Glutamatergic neuron (in vitro differentiated cells): Measurements from ENCODE around the gene WDFY4. TPM values are rescaled to one million over a fixed set of nuclear protein-coding genes. Genes with fewer than 3 reads are reported as not detected.

Source experiments
- DNase-seq: peaks from one replicate; pipeline ENCODE4 v3.0.0; 2022
- H3K27ac Mint-ChIP-seq: one replicate; pipeline ENCODE4 v1.8.0; 2020; ENCODE audit warnings: mild to moderate bottlenecking, mixed read lengths, inconsistent platforms; ENCODE audit not compliant: unreplicated experiment
- H3K27me3 Mint-ChIP-seq: one replicate; pipeline ENCODE4 v1.8.0; 2020; ENCODE audit warnings: mild to moderate bottlenecking, moderate library complexity, mixed read lengths, inconsistent platforms; ENCODE audit not compliant: unreplicated experiment
- H3K36me3 Mint-ChIP-seq: one replicate; pipeline ENCODE4 v1.8.0; 2020; ENCODE audit warnings: mild to moderate bottlenecking, mixed read lengths, inconsistent platforms; ENCODE audit not compliant: unreplicated experiment
- H3K4me1 Mint-ChIP-seq: one replicate; pipeline ENCODE4 v1.8.0; 2020; ENCODE audit warnings: mild to moderate bottlenecking, low read depth, mixed read lengths, inconsistent platforms; ENCODE audit not compliant: unreplicated experiment
- H3K4me3 Mint-ChIP-seq: one replicate; pipeline ENCODE4 v1.8.0; 2020; ENCODE audit warnings: mild to moderate bottlenecking, mixed read lengths, inconsistent platforms; ENCODE audit not compliant: unreplicated experiment
- H3K9me3 Mint-ChIP-seq: one replicate; pipeline ENCODE4 v1.8.0; 2020; ENCODE audit warnings: mild to moderate bottlenecking, moderate library complexity, mixed read lengths, inconsistent platforms; ENCODE audit not compliant: unreplicated experiment
- total RNA-seq: library from RNA; stranded (reverse); fragmentation: NEBNext Ultra II Directional; extraction: Animal tissue kit (Norgen Biotek cat#: 25700); gene quantifications from one replicate; pipeline ENCODE4 v1.2.1, GENCODE V29; 2021; ENCODE audit not compliant: unreplicated experiment
- TF ChIP-seq, protein P1 (sequence below): fragments of 200-600 bp; sonication (generic); IDR thresholded peaks from one replicate; pipeline ENCODE4 v1.5.0; 2021; ENCODE audit not compliant: partially characterized antibody, unreplicated experiment

Gene WDFY4
- total RNA-seq, 1 donor from 2014 or later = not detected

GRCh38 chr10:49015700-49016099, 331.0 kb downstream of the WDFY4 start:
- Mint-ChIP-seq H3K9me3 (peaks cover 7% of the 10 kb centered on the region), H3K27me3 (peaks cover 6% of the 10 kb centered on the region), H3K27ac (no peak overlapping the region), H3K4me1 (peaks cover 11% of the 10 kb centered on the region), H3K4me3 (no peak overlapping the region), H3K36me3 (no peaks in the 10 kb centered on the region)
- no peak for DNase-seq
- TF ChIP-seq, protein P1, sequence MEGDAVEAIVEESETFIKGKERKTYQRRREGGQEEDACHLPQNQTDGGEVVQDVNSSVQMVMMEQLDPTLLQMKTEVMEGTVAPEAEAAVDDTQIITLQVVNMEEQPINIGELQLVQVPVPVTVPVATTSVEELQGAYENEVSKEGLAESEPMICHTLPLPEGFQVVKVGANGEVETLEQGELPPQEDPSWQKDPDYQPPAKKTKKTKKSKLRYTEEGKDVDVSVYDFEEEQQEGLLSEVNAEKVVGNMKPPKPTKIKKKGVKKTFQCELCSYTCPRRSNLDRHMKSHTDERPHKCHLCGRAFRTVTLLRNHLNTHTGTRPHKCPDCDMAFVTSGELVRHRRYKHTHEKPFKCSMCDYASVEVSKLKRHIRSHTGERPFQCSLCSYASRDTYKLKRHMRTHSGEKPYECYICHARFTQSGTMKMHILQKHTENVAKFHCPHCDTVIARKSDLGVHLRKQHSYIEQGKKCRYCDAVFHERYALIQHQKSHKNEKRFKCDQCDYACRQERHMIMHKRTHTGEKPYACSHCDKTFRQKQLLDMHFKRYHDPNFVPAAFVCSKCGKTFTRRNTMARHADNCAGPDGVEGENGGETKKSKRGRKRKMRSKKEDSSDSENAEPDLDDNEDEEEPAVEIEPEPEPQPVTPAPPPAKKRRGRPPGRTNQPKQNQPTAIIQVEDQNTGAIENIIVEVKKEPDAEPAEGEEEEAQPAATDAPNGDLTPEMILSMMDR = no peak

- H3K9me3 Mint-ChIP-seq = peaks cover 1% of the 10 kb centered on the region
- H3K36me3 Mint-ChIP-seq = no peaks in the 10 kb centered on the region
- TF ChIP-seq, protein P1 = no peak
- no peaks in the 10 kb centered on the region for H3K4me1 Mint-ChIP-seq
- DNase-seq = no peak
- no peak overlapping the region for H3K4me3 Mint-ChIP-seq
- no peak overlapping the region for H3K27ac Mint-ChIP-seq
- H3K27me3 Mint-ChIP-seq = peaks cover 2% of the 10 kb centered on the region
Measured at GRCh38 chr10:49021685-49022084, 337.0 kb downstream of the WDFY4 start.

- no peaks in the 10 kb centered on the region for H3K36me3 Mint-ChIP-seq
- TF ChIP-seq, protein P1 = no peak
- H3K9me3 Mint-ChIP-seq = peaks cover 1% of the 10 kb centered on the region
- H3K4me1 Mint-ChIP-seq = no peaks in the 10 kb centered on the region
- no peak for DNase-seq
- H3K4me3 Mint-ChIP-seq = no peak overlapping the region
- no peak overlapping the region for H3K27ac Mint-ChIP-seq
- H3K27me3 Mint-ChIP-seq = peaks cover 2% of the 10 kb centered on the region
Measured at GRCh38 chr10:49023071-49023470, 338.4 kb downstream of the WDFY4 start.

DNA sequence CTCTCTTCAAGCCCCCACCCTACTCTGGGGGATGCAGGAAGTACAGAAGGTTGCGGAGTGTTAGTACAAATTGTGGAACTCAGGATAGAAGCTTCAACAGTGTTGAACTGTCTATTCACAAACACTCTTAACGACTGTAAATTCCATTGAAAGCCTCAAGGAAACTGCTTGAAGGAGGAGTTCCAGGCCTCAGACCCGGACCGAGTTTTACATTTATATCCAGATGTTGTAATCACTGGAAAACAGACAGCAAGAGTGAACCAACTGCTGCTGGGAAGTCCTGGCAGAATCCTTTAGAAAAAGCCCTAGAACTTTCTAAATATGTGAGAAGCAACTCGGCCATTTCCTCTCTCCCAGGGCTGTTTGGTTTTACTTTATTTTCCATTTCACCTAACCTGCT, 339.1 kb downstream of the WDFY4 start:
- Mint-ChIP-seq H3K9me3 (peaks cover 1% of the 10 kb centered on the region), H3K4me1 (no peaks in the 10 kb centered on the region), H3K27ac (no peak overlapping the region), H3K27me3 (peaks cover 2% of the 10 kb centered on the region), H3K4me3 (no peak overlapping the region), H3K36me3 (no peaks in the 10 kb centered on the region)
- TF ChIP-seq, protein P1 = no peak
- no peak for DNase-seq

GRCh38 chr10:49024484-49024883, 339.8 kb downstream of the WDFY4 start:
- Mint-ChIP-seq H3K4me1 (no peaks in the 10 kb centered on the region), H3K27me3 (peaks cover 2% of the 10 kb centered on the region), H3K27ac (no peak overlapping the region), H3K4me3 (no peak overlapping the region), H3K36me3 (no peaks in the 10 kb centered on the region), H3K9me3 (peaks cover 1% of the 10 kb centered on the region)
- TF ChIP-seq, protein P1 = no peak
- DNase-seq = no peak
